HEK293T (cell line): ENCODE results near the gene TACO1.

Experiments
- CTCF ChIA-PET: fragments of 350-600 bp; formaldehyde crosslinking; extraction: SDS; loops from one replicate; lab custom pipeline; 2021; ENCODE audit warnings: antibody characterized with exemption, inconsistent platforms; lab: Yijun Ruan, JAX
- POLR2A ChIA-PET: fragments of 350-600 bp; formaldehyde crosslinking; extraction: SDS; loops from one replicate; lab custom pipeline; 2020; ENCODE audit warnings: antibody characterized with exemption, inconsistent platforms; lab: Yijun Ruan, JAX
- DNase-seq: peaks from one replicate; pipeline ENCODE4 v3.0.0; 2012; ENCODE audit warnings: mixed read lengths; ENCODE audit errors: extremely low spot score
- ARNT ChIP-seq: fragments of 450-650 bp; IDR thresholded peaks from 2 replicates; pipeline ENCODE4 v1.6.1; 2017; ENCODE audit warnings: mild to moderate bottlenecking
- BHLHE40 ChIP-seq: fragments of 450-650 bp; IDR thresholded peaks from 2 replicates; pipeline ENCODE4 v1.6.1; 2016; ENCODE audit warnings: mild to moderate bottlenecking, moderate library complexity, borderline replicate concordance
- CTBP1 ChIP-seq: fragments of 450-650 bp; IDR thresholded peaks from 2 replicates; pipeline ENCODE4 v1.6.1; 2016; ENCODE audit warnings: borderline replicate concordance
- ELF4 ChIP-seq: fragments of 450-650 bp; IDR thresholded peaks from 2 replicates; pipeline ENCODE4 v1.6.1; 2017; ENCODE audit warnings: antibody characterized with exemption
- FOXA1 ChIP-seq: fragments of 450-650 bp; IDR thresholded peaks from 2 replicates; pipeline ENCODE4 v1.6.1; 2016; ENCODE audit warnings: mild to moderate bottlenecking
- FOXK2 ChIP-seq: fragments of 450-650 bp; IDR thresholded peaks from 2 replicates; pipeline ENCODE4 v1.6.1; 2016; ENCODE audit warnings: mild to moderate bottlenecking
- FOXM1 ChIP-seq: fragments of 450-650 bp; IDR thresholded peaks from 2 replicates; pipeline ENCODE4 v1.6.1; 2017; ENCODE audit warnings: mild to moderate bottlenecking, borderline replicate concordance
- HDGF ChIP-seq: fragments of 450-650 bp; IDR thresholded peaks from 2 replicates; pipeline ENCODE4 v1.6.1; 2017; ENCODE audit warnings: antibody characterized with exemption, borderline replicate concordance
- L3MBTL2 ChIP-seq: fragments of 450-650 bp; conservative IDR thresholded peaks from 2 replicates; pipeline ENCODE4 v1.6.1; 2016; ENCODE audit warnings: mild to moderate bottlenecking
- LEF1 ChIP-seq: fragments of 450-650 bp; IDR thresholded peaks from 2 replicates; pipeline ENCODE4 v1.6.1; 2017; ENCODE audit warnings: mild to moderate bottlenecking, borderline replicate concordance
- NFRKB ChIP-seq: fragments of 450-650 bp; IDR thresholded peaks from 2 replicates; pipeline ENCODE4 v1.6.1; 2016; ENCODE audit warnings: mild to moderate bottlenecking, moderate library complexity
- PKNOX1 ChIP-seq: fragments of 450-650 bp; IDR thresholded peaks from 2 replicates; pipeline ENCODE4 v1.6.1; 2016
- SP1 ChIP-seq: fragments of 450-650 bp; IDR thresholded peaks from 2 replicates; pipeline ENCODE4 v1.6.1; 2017
- SUZ12 ChIP-seq: fragments of 450-650 bp; IDR thresholded peaks from 2 replicates; pipeline ENCODE4 v1.6.1; 2016; ENCODE audit warnings: mild to moderate bottlenecking
- TARDBP ChIP-seq: fragments of 450-650 bp; IDR thresholded peaks from 2 replicates; pipeline ENCODE4 v1.6.1; 2016
- ZNF384 ChIP-seq: fragments of 450-650 bp; IDR thresholded peaks from 2 replicates; pipeline ENCODE4 v1.6.1; 2016

The TACO1 gene

GRCh38 chr17:63631062-63631461 is 30.4 kb downstream of the TACO1 start:
- POLR2A ChIA-PET = interaction anchor here (0.6 to 1.8 kb wide), 3 partner anchors 9 to 195 kb away, joined by 3 to 4 read pairs (median 4); partner anchors contain the start of gene MAP3K3
- TF ChIP-seq HDGF = no peak
- DNase-seq = no peak
- CTCF ChIA-PET = no interaction called here

- ChIA-PET POLR2A (no interaction called here), CTCF (no interaction called here)
- DNase-seq = no peak
- TF ChIP-seq NFRKB (no peak), ZNF384 (no peak)
Observed at GRCh38 chr17:63631626-63632025, 30.9 kb downstream of the TACO1 start.

GRCh38 chr17:63633742-63634141 is 33.0 kb downstream of the TACO1 start:
- TF ChIP-seq FOXM1 (no peak), HDGF (no peak), NFRKB (no peak), ELF4 (no peak), FOXK2 (no peak), CTBP1 (no peak), PKNOX1 (no peak), ZNF384 (no peak), LEF1 (no peak), L3MBTL2 (no peak), BHLHE40 (no peak), FOXA1 (no peak), ARNT (no peak), TARDBP (no peak), SP1 (no peak), SUZ12 (no peak)
- ChIA-PET CTCF (interaction anchor here (0.6 to 1.2 kb wide), 3 partner anchors 12 to 551 kb away, joined by 3 to 4 read pairs (median 3); partner anchors contain the start of genes FTSJ3 and MAP3K3), POLR2A (interaction anchor here (2.3 kb wide), 1 partner anchor 12 kb away, joined by 12 read pairs; the partner anchor contains the start of gene MAP3K3)
- no peak for DNase-seq

- ChIA-PET CTCF (interaction anchor here (0.6 to 1.2 kb wide), 3 partner anchors 12 to 552 kb away, joined by 3 to 4 read pairs (median 3); partner anchors contain the start of genes FTSJ3 and MAP3K3), POLR2A (interaction anchor here (2.3 kb wide), 1 partner anchor 13 kb away, joined by 12 read pairs; the partner anchor contains the start of gene MAP3K3)
- no peak for DNase-seq
- no peak for TF ChIP-seq HDGF
- TF ChIP-seq SUZ12 = no peak
- no peak for TF ChIP-seq FOXK2
- no peak for TF ChIP-seq LEF1
- no peak for TF ChIP-seq BHLHE40
- no peak for TF ChIP-seq CTBP1
- no peak for TF ChIP-seq FOXM1
Observed at GRCh38 chr17:63634163-63634562, 33.5 kb downstream of the TACO1 start.

GRCh38 chr17:63634816-63635215 is 34.1 kb downstream of the TACO1 start:
- CTCF ChIA-PET = interaction anchor here (0.7 to 1.1 kb wide), 2 partner anchors 23 to 193 kb away, joined by 3 to 4 read pairs; partner anchors contain the start of gene FTSJ3
- POLR2A ChIA-PET = no interaction called here
- TF ChIP-seq ZNF384 (no peak), NFRKB (no peak), ELF4 (no peak), FOXA1 (no peak), CTBP1 (no peak), FOXK2 (no peak), SUZ12 (no peak), SP1 (no peak), LEF1 (no peak), BHLHE40 (no peak), L3MBTL2 (no peak), TARDBP (no peak)
- no peak for DNase-seq

- DNase-seq = no peak
- TF ChIP-seq TARDBP (no peak), ZNF384 (no peak), BHLHE40 (no peak), FOXK2 (no peak), FOXA1 (no peak), LEF1 (no peak), HDGF (no peak), ELF4 (no peak), CTBP1 (no peak), L3MBTL2 (no peak), FOXM1 (no peak), SUZ12 (no peak)
- ChIA-PET CTCF (interaction anchor here (0.7 kb wide), 1 partner anchor 23 kb away, joined by 4 read pairs; no protein-coding TSS in a partner anchor), POLR2A (no interaction called here)
Observed at GRCh38 chr17:63635290-63635689, 34.6 kb downstream of the TACO1 start.

- TF ChIP-seq ELF4 = no peak
- no peak for TF ChIP-seq FOXM1
- TF ChIP-seq FOXK2 = no peak
- no peak for TF ChIP-seq ARNT
- no peak for TF ChIP-seq BHLHE40
- no peak for TF ChIP-seq HDGF
- TF ChIP-seq SP1 = no peak
- no peak for TF ChIP-seq PKNOX1
- TF ChIP-seq NFRKB = no peak
- no peak for TF ChIP-seq FOXA1
- TF ChIP-seq L3MBTL2 = no peak
- no peak for TF ChIP-seq TARDBP
- no peak for TF ChIP-seq CTBP1
- no peak for TF ChIP-seq SUZ12
- TF ChIP-seq LEF1 = no peak
- POLR2A ChIA-PET = interaction anchor here (1.9 kb wide), 1 partner anchor 9 kb away, joined by 4 read pairs; no protein-coding TSS in a partner anchor
- CTCF ChIA-PET = no interaction called here
- DNase-seq = no peak
Observed at GRCh38 chr17:63635787-63636186, 35.1 kb downstream of the TACO1 start.
